ENCODE measurements around the gene NKIRAS2.

NKIRAS2 gene

GRCh38 chr17:42027590-42027889, 7.7 kb downstream of the NKIRAS2 start:
- DNase-seq (ENCODE audit: low spot score): no peak

DNA sequence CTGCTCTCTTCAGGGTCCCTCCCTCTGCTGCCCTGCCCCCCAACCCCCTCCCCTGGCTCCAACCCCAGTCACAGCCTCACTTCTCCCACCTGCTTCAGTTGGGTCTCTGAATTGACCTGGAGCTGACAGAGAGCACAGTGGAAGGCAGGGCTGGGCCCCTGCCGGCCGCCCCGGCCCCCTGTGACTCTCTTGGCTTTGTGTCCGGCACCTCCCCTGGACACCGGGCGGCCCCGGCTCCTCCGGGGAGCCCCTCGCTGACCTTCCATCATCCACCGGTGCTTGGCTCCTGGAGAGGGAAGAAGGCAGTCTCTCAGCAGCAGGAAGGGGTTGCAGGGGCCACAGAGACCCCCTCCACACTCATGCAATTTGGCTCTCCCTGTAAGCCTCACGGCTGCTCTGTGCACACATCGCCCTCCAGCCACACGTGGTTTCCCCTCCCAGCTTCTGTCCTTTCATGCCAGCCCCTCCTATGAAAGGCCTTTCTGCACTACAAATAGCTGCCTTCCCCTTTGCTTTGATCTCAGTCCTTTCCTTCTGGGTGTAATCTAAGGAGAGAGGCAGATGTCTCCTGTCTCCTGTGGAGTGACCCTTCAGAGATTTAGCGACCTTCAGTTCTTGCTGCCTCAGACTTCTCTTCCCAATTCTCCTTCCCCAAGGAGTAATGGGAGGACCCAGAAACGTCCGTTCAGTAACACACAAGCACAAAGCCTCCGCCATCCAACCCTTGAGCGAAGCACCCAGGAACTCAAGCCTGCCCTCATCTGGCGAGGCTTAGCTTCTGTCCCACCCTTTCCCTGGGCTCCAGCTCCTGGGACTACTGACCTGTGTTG, 8.3 kb downstream of the NKIRAS2 start:
- DNase-seq (ENCODE audit: low spot score): no peak

DNA sequence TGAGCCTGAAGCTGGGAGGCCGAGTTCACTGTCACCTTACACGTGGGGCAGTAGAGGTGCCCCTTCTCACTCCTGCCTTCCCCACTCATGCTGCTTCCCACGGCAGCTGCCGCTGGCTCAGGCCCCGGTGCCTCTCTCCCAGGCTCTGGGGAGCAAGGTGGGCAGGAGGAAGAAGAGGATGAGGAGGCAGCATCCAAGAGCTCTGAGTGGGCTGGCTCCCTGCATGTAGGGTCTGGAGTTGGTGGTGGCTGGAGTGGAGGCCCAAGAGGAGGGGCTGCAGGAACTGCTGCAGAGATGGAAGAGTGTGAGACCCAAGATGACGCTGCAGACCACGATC, 8.9 kb downstream of the NKIRAS2 start:
- no peak for DNase-seq (ENCODE audit: low spot score)

DNA sequence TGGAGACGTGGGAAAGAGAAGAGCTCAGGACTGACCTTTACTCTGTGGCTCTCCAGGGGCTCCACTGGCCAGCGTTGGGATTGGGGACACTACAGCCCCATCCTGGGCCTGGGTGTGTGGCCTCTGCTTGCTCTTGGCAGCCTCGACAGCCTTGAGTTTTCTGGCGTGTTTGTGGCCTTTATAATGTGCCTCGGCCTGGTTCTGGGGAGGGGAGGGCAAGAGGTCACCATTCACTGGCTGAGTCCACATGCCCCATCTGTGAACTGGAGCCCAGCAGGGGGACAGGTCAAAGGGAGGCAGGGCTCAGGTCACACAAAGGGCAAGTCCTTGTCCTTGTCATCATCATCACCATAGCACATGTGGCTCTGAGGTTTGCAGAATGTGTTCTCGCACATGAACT, 11.7 kb downstream of the NKIRAS2 start:
- DNase-seq (ENCODE audit: low spot score): no peak

- no peak for DNase-seq (ENCODE audit: low spot score)
Observed at GRCh38 chr17:42034059-42034458, 14.2 kb downstream of the NKIRAS2 start.

DNA sequence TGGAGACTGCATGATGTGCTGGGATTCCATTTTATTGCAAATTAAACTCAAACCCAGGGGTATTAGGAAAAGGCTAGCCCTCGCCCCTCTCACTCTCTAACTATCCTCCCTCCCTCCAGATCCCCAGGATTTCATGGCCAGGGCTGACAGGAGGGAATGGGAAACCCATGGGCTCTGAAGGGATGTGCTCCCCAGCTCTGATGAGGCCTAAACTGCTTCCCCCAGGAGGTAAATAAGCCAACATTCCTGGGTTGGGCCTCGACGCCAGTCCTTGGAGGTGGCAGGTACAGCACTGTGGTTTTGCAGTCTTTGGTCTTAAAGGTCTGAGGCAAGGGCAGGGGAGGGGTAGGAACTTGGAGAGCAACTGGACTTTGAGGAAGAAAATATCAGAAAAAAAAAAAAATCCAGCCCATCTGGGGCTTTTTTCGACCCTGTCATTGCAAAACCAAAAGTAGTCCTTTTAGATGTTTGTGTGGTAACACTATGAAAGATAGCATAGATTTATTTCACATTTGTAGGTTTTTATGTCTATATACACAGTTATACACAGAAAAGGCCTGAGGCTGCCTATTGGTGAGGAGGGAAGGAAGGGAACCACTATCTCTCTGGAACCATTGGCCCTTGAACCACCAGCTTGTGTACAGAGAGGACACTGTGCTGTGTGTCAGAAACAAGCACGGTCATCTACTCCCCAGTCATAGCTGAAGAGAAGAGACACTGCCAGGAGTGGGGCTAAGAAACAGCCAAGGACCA, 18.5 kb downstream of the NKIRAS2 start:
- DNase-seq (ENCODE audit: low spot score): no peak

DNA sequence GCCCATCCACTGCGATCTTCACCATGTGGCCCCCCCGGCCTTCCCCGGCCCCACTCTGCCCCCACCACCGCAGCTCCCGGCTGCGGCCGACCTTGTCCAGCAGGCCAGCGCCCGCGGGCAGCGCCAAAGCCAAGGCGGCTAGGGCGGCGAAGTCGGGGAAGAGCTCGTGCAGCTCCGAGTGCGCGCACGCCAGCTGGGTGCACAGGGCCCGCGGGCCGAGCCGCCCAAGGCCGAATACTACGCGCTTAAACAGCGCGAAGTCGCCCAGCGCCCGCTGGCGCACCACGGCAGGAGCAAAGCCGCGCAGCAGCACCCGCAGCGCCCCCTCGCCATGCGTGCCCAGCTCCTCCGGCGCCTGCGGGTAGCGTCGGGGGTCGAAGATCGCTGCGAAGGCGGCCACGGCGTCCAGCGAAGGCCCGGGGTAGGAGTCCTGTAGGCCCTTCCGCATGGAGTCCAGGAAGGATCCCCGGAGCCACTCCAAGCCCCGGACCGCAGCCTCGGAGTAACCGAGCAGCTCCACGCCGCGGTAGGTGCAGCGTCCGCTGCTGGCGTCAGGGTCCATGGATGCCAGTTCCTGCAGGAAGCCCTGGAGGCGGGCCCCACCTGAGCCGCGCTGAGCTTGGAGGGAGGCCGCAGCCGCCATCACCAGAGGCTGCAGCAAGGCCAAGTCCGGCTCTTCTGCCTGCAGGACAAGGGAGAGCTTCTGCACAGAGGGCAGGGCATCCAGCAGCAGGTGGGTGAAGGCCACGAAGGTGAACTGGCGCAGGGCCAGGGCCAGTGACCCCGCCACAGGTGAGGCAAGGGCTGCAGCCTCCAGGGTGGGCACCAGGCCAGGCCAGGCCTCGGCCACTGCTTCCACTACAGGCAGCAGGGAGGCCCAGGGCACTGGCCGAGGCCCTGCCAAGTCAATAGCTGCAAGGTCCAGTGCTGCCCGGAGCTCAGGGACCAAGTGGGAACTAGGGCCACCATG, 20.2 kb downstream of the NKIRAS2 start:
- no peak for DNase-seq (ENCODE audit: low spot score)

GRCh38 chr17:42040818-42041217, 20.9 kb downstream of the NKIRAS2 start:
- DNase-seq (ENCODE audit: low spot score): no peak

GRCh38 chr17:42041619-42042018, 21.7 kb downstream of the NKIRAS2 start:
- DNase-seq (ENCODE audit: low spot score): no peak

GRCh38 chr17:42042598-42043319, 22.9 kb downstream of the NKIRAS2 start:
- no peak for DNase-seq (ENCODE audit: low spot score)

DNA sequence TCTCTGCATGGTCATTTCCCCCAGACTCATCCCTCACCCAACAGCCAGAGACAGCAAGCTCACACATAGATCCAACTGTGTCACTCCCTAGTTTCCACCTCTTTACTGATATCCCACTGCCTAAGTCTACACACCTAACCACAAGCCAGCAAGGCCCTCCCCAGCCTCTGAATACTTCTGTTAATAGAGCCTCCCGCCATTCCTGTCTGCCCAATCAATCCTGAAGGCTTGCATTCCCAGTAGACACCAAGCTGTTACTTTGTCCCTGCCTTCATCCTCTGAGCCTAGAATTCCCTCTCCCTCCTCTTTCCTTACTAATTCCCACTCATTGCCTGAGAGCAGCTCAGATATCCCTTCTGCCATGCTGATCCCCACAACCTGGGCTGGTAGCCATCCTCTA, 25.8 kb downstream of the NKIRAS2 start:
- no peak for DNase-seq (ENCODE audit: low spot score)

GRCh38 chr17:42047343-42047742, 27.5 kb downstream of the NKIRAS2 start:
- DNase-seq (ENCODE audit: low spot score): no peak

- no peak for DNase-seq (ENCODE audit: low spot score)
Observed at GRCh38 chr17:42049834-42050392, 30.0 kb downstream of the NKIRAS2 start.

DNA sequence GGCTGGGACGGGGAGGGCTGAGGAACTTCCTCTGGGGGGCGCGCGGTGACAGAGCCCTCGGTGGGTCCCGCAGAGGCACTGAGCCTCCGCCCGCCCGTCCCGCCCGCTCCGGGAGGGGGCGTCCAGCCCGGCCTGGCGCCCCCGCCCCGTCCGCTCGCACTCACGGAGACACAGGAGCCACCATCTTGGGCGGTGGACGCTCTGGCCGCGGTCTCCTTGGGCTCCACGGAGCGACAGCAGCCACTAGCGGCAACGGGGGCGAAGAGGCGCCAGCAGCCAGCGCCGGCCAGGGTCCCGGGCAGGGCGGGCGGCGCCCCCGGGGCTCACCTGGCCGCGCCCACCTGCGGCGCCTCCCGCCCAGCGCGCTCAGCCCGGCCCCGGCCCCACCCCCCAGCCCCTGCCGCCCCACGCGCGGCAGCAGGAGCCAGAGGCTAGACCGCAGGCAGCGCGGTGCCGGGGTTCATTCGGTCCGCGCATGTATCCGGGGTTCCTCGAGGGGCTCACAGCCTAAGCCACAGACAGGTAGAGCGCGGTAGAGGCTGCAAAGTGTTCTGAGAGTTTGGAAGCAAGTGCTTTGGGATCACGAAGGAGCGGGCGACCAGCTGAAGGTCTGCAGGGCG, 30.6 kb downstream of the NKIRAS2 start, which contains the start of gene C17orf113:
C17orf113 (minus strand) TSS at position 209 of the 620 bp plus-strand sequence. CDS start 7,225 bp downstream, outside the sequence.
- DNase-seq (ENCODE audit: low spot score): peak; percentile 34

GRCh38 chr17:42051013-42051400, 31.1 kb downstream of the NKIRAS2 start:
- DNase-seq (ENCODE audit: low spot score): no peak

DNA sequence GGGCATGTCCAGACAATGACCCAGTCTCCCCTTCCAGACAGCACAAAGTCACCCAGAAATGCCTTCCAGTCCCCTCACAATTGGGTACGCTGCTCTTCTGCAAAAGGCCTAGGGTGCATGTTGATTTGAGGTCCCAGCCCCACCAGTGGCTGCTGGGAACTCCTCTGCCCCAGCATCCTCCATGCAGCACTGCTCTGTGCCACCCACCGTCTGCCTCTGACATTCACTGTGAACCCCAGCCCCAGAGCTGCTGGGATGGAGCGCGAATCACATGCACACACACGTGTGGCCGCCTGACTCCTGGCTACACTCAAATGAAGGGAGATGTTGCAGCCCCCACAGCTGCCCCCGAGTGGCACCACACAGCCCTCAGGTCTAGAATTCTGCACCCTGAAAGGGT, 31.8 kb downstream of the NKIRAS2 start:
- DNase-seq (ENCODE audit: low spot score): no peak

GRCh38 chr17:42052346-42052877, 32.5 kb downstream of the NKIRAS2 start:
- DNase-seq (ENCODE audit: low spot score): no peak

DNA sequence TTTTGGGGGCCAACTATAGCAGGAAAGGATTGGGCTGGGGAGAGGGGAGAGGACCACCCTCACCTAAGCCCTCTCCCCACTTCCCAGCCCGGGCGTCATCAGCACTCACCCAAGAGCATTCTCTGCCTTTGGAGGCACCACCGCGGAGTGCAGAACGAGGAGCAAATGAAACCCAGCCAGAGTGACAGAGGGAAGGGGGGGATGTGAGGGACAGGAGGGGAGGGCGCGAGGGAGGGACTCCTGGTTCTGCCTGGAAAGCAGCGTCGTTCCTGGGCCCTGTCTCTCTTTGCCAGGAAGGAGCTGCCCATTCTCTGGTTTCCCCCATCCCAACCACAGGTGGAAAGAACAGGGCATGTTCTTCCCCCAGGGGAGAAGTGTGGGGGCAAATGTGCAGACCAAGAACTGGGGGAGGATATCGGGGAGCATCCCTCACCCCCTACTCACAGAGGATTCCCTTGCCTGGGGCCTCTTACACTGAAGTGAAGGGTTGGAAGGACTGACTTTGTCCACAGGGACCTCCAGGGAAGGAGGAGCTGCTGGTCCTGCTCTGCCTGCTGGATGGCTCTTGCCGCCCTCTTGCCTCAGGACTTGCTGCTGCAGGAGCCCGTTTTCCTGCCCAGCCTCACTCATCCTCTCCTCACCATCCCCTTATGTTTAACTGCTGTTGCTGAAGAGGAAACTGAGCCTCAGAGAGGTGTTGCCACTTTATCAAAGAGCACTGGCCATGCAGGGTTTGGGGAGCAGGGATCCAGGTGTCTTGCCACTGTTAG, 34.0 kb downstream of the NKIRAS2 start:
- DNase-seq (ENCODE audit: low spot score): no peak

- DNase-seq (ENCODE audit: low spot score): no peak
Observed at GRCh38 chr17:42055027-42055426, 35.1 kb downstream of the NKIRAS2 start.

DNA sequence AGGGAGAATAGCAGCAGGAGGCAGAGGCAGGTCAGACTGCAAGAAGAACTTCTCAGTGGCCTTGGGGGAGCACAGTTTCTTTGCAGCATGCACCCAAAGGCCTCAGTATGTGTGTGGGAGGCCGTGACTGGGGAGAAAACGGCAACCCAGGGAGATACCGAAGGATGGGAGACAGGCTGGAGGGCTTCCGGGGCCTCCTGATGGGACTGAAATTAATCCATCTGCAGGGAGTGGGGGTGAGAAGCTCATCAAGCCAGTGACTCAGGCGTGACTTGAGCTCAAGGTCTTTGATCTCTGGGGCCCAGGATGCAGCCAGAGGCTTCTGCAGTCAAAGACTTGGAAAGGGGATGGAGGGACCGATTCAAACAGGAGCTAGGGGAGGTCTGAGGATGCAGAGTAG, 35.6 kb downstream of the NKIRAS2 start:
- no peak for DNase-seq (ENCODE audit: low spot score)
